Midbrain (tissue), 1 donor: ENCODE data around the gene VSIG8.
"Not testable (repeated sequence)": the region's sequence is repeated elsewhere in the genome, so short reads cannot be mapped to it uniquely, and the experiment has no call there.

Experiments used
- DNase-seq: peaks from one replicate; lab custom pipeline; 2025; lab: John Stamatoyannopoulos, UW

Gene VSIG8

GRCh38 chr1:159862557-159862956 lies at the start of gene VSIG8:
TSS of gene VSIG8 (minus strand) at chr1:159862657. CDS start at chr1:159862521, 136 bp downstream.
- no peak for DNase-seq

GRCh38 chr1:159911326-159912070 lies 49.0 kb upstream of the VSIG8 start:
- DNase-seq, result no peak

GRCh38 chr1:159908031-159908940 lies 45.8 kb upstream of the VSIG8 start:
- no peak for DNase-seq

GRCh38 chr1:159906960-159907359 lies 44.5 kb upstream of the VSIG8 start:
- DNase-seq, result no peak

- not testable (repeated sequence) for DNase-seq
Measured at GRCh38 chr1:159904036-159904435, 41.6 kb upstream of the VSIG8 start.

GRCh38 chr1:159902541-159902940 lies 40.1 kb upstream of the VSIG8 start:
- no peak for DNase-seq

- DNase-seq, result no peak
Measured at GRCh38 chr1:159900755-159901360, 38.4 kb upstream of the VSIG8 start.

GRCh38 chr1:159900086-159900680 lies 37.7 kb upstream of the VSIG8 start, which contains the start of gene CFAP45:
TSS of gene CFAP45 (minus strand) at chr1:159900165. CDS start at chr1:159900098, 67 bp downstream.
- DNase-seq, result no peak

- DNase-seq, result not testable (repeated sequence)
Measured at GRCh38 chr1:159899634-159900033, 37.2 kb upstream of the VSIG8 start.

- no peak for DNase-seq
Measured at GRCh38 chr1:159898527-159898926, 36.1 kb upstream of the VSIG8 start.

- DNase-seq, result no peak
Measured at GRCh38 chr1:159897962-159898361, 35.5 kb upstream of the VSIG8 start.

- DNase-seq, result no peak
Measured at GRCh38 chr1:159896546-159896930, 34.1 kb upstream of the VSIG8 start.

- peak; percentile 44 for DNase-seq
Measured at GRCh38 chr1:159895836-159896545, 33.5 kb upstream of the VSIG8 start.

GRCh38 chr1:159895286-159895685 lies 32.8 kb upstream of the VSIG8 start:
- DNase-seq, result no peak

- no peak for DNase-seq
Measured at GRCh38 chr1:159892944-159893343, 30.5 kb upstream of the VSIG8 start.

GRCh38 chr1:159891275-159892157 lies 29.1 kb upstream of the VSIG8 start:
- DNase-seq, result peak; percentile 82

GRCh38 chr1:159890390-159890789 lies 27.9 kb upstream of the VSIG8 start:
- no peak for DNase-seq

- peak; percentile 7 for DNase-seq
Measured at GRCh38 chr1:159889821-159890252, 27.4 kb upstream of the VSIG8 start.

GRCh38 chr1:159889202-159889601 lies 26.7 kb upstream of the VSIG8 start:
- no peak for DNase-seq

GRCh38 chr1:159884296-159884695 lies 21.8 kb upstream of the VSIG8 start:
- DNase-seq, result no peak
